ENCODE measurements around the gene PLXNA4. TPM values are rescaled to one million over a fixed set of nuclear protein-coding genes. Genes with fewer than 3 reads are reported as not detected.

PLXNA4 gene
- total and polyA plus RNA-seq, 8 donors: 1.9 to 6.6 (median 3.4) TPM

- Histone ChIP-seq H3K9me3 (no peaks in the 10 kb centered on the region), H3K4me3 (no peak overlapping the region), H3K4me1 (no peaks in the 10 kb centered on the region), H3K36me3 (no peaks in the 10 kb centered on the region), H3K27ac (no peak overlapping the region), H3K27me3 (no peaks in the 10 kb centered on the region)
- no peak for DNase-seq
- no peak for ATAC-seq
- intact Hi-C loops (cut with DNase I): no loop called here
- TF ChIP-seq, protein P1, sequence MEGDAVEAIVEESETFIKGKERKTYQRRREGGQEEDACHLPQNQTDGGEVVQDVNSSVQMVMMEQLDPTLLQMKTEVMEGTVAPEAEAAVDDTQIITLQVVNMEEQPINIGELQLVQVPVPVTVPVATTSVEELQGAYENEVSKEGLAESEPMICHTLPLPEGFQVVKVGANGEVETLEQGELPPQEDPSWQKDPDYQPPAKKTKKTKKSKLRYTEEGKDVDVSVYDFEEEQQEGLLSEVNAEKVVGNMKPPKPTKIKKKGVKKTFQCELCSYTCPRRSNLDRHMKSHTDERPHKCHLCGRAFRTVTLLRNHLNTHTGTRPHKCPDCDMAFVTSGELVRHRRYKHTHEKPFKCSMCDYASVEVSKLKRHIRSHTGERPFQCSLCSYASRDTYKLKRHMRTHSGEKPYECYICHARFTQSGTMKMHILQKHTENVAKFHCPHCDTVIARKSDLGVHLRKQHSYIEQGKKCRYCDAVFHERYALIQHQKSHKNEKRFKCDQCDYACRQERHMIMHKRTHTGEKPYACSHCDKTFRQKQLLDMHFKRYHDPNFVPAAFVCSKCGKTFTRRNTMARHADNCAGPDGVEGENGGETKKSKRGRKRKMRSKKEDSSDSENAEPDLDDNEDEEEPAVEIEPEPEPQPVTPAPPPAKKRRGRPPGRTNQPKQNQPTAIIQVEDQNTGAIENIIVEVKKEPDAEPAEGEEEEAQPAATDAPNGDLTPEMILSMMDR (IDR thresholded peaks at IDR 0.05): no peak
These were observed 132.3 kb downstream of the PLXNA4 start for GRCh38 chr7:132443761-132444520.

- Histone ChIP-seq H3K9me3 (no peaks in the 10 kb centered on the region), H3K4me1 (no peaks in the 10 kb centered on the region), H3K27ac (no peak overlapping the region), H3K4me3 (no peak overlapping the region), H3K36me3 (no peaks in the 10 kb centered on the region), H3K27me3 (peaks cover 0 to 1% of the 10 kb centered on the region in 2 donors)
- DNase-seq (no peak), ATAC-seq (no peak)
- intact Hi-C loops (cut with DNase I): no loop called here
- TF ChIP-seq, protein P1 (IDR thresholded peaks at IDR 0.05): no peak
These were observed 134.3 kb downstream of the PLXNA4 start for GRCh38 chr7:132441935-132442334.

DNA sequence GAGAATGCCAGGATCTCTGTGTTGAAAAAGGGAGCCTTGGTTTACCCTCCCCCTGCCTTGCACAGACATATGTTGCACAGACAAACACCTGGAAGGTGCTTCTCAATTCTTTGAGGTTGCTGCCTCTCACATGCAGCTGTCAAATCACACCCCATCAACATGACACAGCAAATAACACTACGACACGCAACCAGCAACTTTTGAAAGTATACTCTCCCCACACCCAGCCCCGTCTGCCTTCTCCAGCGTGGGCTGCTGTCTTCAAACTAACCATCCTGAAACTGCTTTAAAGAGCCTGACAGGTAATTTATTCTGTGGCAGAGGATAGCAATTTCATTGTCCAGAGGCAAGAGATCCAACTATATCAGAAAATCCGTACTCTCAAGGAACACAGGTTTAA is 136.1 kb downstream of the PLXNA4 start:
- ATAC-seq: no peak
- intact Hi-C loops (cut with DNase I): no loop called here

GRCh38 chr7:132438926-132439325 is 137.3 kb downstream of the PLXNA4 start:
- ATAC-seq (no peak), DNase-seq (no peak)
- peaks cover 0 to 23% of the 10 kb centered on the region in 2 donors for H3K27me3 ChIP-seq
- no peak overlapping the region for H3K27ac ChIP-seq
- H3K4me3 ChIP-seq: no peak overlapping the region
- H3K4me1 ChIP-seq: no peaks in the 10 kb centered on the region
- intact Hi-C loops (cut with DNase I): no loop called here
- no peaks in the 10 kb centered on the region for H3K36me3 ChIP-seq
- no peaks in the 10 kb centered on the region for H3K9me3 ChIP-seq
- TF ChIP-seq, protein P1 (IDR thresholded peaks at IDR 0.05): no peak

More for the DNA sequence above, 136.1 kb downstream of the PLXNA4 start:
- Histone ChIP-seq H3K9me3 (no peaks in the 10 kb centered on the region), H3K27ac (no peak overlapping the region), H3K36me3 (no peaks in the 10 kb centered on the region), H3K27me3 (peaks cover 0 to 19% of the 10 kb centered on the region in 2 donors), H3K4me1 (no peaks in the 10 kb centered on the region), H3K4me3 (no peak overlapping the region)
- TF ChIP-seq, protein P1 (IDR thresholded peaks at IDR 0.05): no peak
- no peak for DNase-seq

- H3K9me3 ChIP-seq: no peaks in the 10 kb centered on the region
- DNase-seq (peak in 1 of 4 donors; percentile 59), ATAC-seq (peak; percentile 47)
- intact Hi-C loops (cut with DNase I): no loop called here
- H3K36me3 ChIP-seq: no peaks in the 10 kb centered on the region
- peaks cover 0 to 23% of the 10 kb centered on the region in 2 donors for H3K27me3 ChIP-seq
- no peak overlapping the region for H3K4me3 ChIP-seq
- no peak overlapping the region for H3K27ac ChIP-seq
- TF ChIP-seq, protein P1 (IDR thresholded peaks at IDR 0.05): no peak
- H3K4me1 ChIP-seq: no peaks in the 10 kb centered on the region
These were observed 138.5 kb downstream of the PLXNA4 start for GRCh38 chr7:132437730-132438129.
